Nasal cavity respiratory epithelium epithelial cell of viscerocranial mucosa (primary cell): Measurements from ENCODE around the gene ZBTB25. TPM values are rescaled to one million over a fixed set of nuclear protein-coding genes. Genes with fewer than 3 reads are reported as not detected.

Experiments used
- total RNA-seq: library from RNA; depleted of rRNA; stranded (reverse); fragments of >200 nt; gene quantifications from 2 replicates; pipeline ENCODE4 v1.2.3, GENCODE V29; 2014

The ZBTB25 gene
- total RNA-seq, result 6.2 and 8.3 TPM in 2 replicates

GRCh38 chr14:64503434-64504309, at the start of gene ZBTB25:
ZBTB25 (minus strand) TSS chr14:64503838; CDS start chr14:64490533, 13,305 bp downstream.

DNA sequence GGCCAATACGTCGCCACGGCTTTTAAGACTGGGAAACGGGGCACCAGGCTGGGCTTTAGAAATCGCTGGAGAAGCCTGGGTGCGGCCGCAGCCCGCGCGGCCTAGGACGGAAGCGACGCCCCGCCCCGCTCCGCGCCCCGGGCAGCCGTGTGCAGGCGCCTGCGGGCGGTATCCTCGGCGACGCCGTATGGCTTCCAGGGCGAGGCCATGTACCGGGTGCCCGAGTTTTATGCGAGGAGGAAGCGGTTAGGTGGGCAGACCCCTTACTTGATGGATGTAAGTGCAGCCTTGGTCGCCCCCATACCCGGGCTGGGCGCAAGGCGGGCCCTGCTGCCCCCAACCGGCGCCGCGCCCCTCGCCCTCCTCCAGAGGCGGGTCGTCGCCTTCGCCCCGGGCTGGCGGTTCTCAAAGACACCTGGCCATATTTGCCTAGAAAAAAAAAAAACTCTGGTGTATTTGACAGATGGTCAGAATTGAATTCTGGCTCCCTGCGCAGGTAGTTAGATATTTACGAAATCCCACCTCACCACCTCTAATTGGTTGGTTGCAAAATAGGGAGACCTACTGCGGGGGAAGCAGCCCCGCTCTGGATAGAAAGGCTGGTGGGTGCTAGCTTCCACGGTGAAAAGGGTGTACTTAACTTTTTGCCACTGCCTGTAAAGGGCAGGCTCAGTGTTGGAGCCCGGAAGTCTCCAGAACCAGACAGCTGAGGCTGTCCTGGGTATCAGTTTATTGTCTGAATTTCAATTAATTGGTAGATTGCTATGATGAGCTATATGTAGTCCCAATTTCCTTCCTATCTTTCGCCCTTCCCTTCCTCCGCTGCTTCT, 46.4 kb upstream of the ZBTB25 start, which contains the start of gene PPP1R36:
PPP1R36 (plus strand) TSS at position 171 of the 830 bp plus-strand sequence; CDS start at position 208, 37 bp downstream.

GRCh38 chr14:64540208-64541202, 36.9 kb upstream of the ZBTB25 start, which contains the start of gene HSPA2:
HSPA2 (plus strand) TSS chr14:64540741; CDS start chr14:64540850, 109 bp downstream.

DNA sequence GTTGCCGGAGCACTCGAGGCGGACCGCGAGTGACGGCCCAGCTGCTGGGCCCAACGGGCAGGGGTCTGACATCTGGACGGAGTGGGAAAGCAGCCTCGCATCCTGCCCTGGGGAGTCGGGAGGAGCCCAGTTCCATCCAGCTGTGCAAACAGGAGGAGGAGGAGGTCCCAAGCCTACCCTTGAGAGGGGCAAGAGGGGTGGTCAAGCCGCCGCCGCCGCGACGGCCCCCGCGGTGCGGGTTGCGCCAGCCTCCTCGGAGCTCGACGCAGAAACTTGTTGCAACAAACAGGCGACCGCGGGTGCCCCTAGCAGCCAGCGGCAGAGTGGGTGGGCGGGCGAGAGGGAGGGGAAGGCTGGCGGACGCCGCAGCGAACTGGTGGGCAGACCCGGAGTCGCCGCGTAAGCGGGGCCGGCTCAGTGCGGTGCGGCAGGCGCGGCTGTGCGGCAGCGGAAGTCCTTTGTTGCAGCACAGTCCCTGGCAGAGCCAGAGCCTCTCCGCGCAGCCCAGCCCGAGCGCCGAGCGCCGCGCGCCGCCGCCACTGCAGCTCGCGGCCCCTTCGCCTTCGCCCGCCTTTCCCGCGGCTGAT, 765 bp upstream of the ZBTB25 start, which contains the start of gene ZBTB1:
ZBTB1 (plus strand) TSS at position 461 of the 587 bp plus-strand sequence. CDS start 16,735 bp downstream, outside the sequence.

DNA sequence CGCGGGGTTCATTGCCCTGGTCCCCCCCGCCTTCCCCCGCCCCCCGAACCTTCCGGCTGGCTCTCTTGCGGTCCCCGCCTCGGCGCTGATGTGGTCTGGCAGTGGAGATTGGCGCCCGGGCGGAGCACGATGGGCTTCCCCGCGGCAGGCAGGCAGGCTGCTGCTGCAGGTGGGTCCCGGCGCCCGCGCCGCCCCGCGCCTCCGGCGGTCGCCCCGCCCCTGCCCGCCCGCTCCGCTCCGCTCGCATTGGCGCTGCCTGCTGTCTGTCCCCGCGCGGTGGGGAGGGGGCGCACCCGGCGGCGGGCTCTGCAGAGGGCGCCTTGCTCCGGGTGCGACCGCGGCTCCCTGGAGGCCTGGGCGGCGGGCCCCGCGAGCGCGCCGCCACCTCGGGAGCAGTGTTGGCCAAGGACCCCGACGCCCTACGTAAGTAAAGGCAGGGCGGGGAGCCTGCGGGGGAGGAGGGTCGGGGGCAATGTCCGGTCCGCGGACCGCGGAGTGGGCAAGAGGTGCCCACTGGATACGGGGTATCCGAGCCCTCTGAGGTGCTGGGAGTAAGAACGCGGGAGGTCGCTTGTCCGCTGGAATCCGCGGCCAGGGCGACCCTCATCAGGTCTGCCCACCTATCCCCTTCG, 38.3 kb downstream of the ZBTB25 start, which contains the start of gene AKAP5:
AKAP5 (plus strand) TSS at position 309 of the 632 bp plus-strand sequence. CDS start 2,896 bp downstream, outside the sequence.

Other genes with a start within 250 kb of the ZBTB25 start
- gene ESR2, start 209.5 kb downstream of the ZBTB25 start, total RNA-seq, result under 0.01 and 0.07 TPM in 2 replicates
- 38.3 and 54.5 TPM in 2 replicates for gene MTHFD1, start 115.5 kb downstream of the ZBTB25 start, total RNA-seq
- gene AKAP5, start 38.3 kb downstream of the ZBTB25 start, total RNA-seq, result under 0.01 and 0.28 TPM in 2 replicates
- gene ZBTB1, start 932 bp upstream of the ZBTB25 start, total RNA-seq, result 40.7 and 64.4 TPM in 2 replicates
- 3.3 and 10.3 TPM in 2 replicates for gene HSPA2, start 36.9 kb upstream of the ZBTB25 start, total RNA-seq
- 0.34 and 0.50 TPM in 2 replicates for gene PPP1R36, start 46.1 kb upstream of the ZBTB25 start, total RNA-seq
- 35.5 and 105 TPM in 2 replicates for gene PLEKHG3, start 200.6 kb upstream of the ZBTB25 start, total RNA-seq